HepG2 (cell line): ENCODE results near the gene CSNK1D. TPM values are rescaled to one million over a fixed set of nuclear protein-coding genes. Genes with fewer than 3 reads are reported as not detected.
A peak's percentile ranks its signal among the peaks of the same experiment; 100 is the strongest.

Experiments
- BCLAF1 ChIP-seq: fragments of 450-650 bp; IDR thresholded peaks from 2 replicates; pipeline ENCODE4 v1.6.1; 2017; ENCODE audit warnings: mild to moderate bottlenecking
- CAMTA2 ChIP-seq: sonication (generic); formaldehyde crosslinking; IDR thresholded peaks from 2 replicates; pipeline ENCODE4 v1.4.0; 2020; ENCODE audit warnings: mild to moderate bottlenecking, missing genetic modification reagents, borderline replicate concordance
- DPF2 ChIP-seq: sonication (generic); formaldehyde crosslinking; IDR thresholded peaks from 2 replicates; pipeline ENCODE4 v1.4.0; 2020; ENCODE audit warnings: mild to moderate bottlenecking, low read depth, missing genetic modification reagents, borderline replicate concordance
- FOXO4 ChIP-seq: sonication (generic); formaldehyde crosslinking; conservative IDR thresholded peaks from 2 replicates; pipeline ENCODE4 v1.8.1; 2023; ENCODE audit warnings: missing genetic modification reagents
- GMEB2 ChIP-seq: IDR thresholded peaks from 2 replicates; pipeline ENCODE4 v1.6.1; 2016; ENCODE audit warnings: missing biosample characterization, missing genetic modification reagents, low read depth
- HNRNPUL1 ChIP-seq: fragments of 200-400 bp; formaldehyde crosslinking; IDR thresholded peaks from 2 replicates; pipeline ENCODE4 v1.6.1; 2017; ENCODE audit warnings: low read depth, mild to moderate bottlenecking, low read length, moderate library complexity
- LBX2 ChIP-seq: sonication (generic); formaldehyde crosslinking; IDR thresholded peaks from 2 replicates; pipeline ENCODE4 v1.5.0; 2020; ENCODE audit warnings: missing genetic modification reagents, mild to moderate bottlenecking, borderline replicate concordance
- PAF1 ChIP-seq: IDR thresholded peaks from 2 replicates; pipeline ENCODE4 v1.6.1; 2016; ENCODE audit warnings: missing genetic modification reagents, missing compliant biosample characterization
- PHF8 ChIP-seq: sonication (generic); formaldehyde crosslinking; IDR thresholded peaks from 2 replicates; pipeline ENCODE4 v1.5.0; 2020; ENCODE audit warnings: missing genetic modification reagents
- REXO4 ChIP-seq: sonication (generic); formaldehyde crosslinking; IDR thresholded peaks from 2 replicates; pipeline ENCODE4 v1.8.0; 2022; ENCODE audit warnings: missing genetic modification reagents, mild to moderate bottlenecking, borderline replicate concordance
- SNAI1 ChIP-seq: sonication (generic); formaldehyde crosslinking; IDR thresholded peaks from 2 replicates; pipeline ENCODE4 v1.5.0; 2020; ENCODE audit warnings: mild to moderate bottlenecking, missing genetic modification reagents, borderline replicate concordance
- YY1 ChIP-seq: IDR thresholded peaks from 2 replicates; pipeline ENCODE4 v1.6.1; 2011; ENCODE audit warnings: low read length, low read depth, moderate library complexity, mild to moderate bottlenecking; ENCODE audit not compliant: insufficient read depth, insufficient replicate concordance
- ZC3H13 ChIP-seq: sonication (generic); formaldehyde crosslinking; IDR thresholded peaks from 2 replicates; pipeline ENCODE4 v1.8.1; 2023; ENCODE audit warnings: mild to moderate bottlenecking, missing genetic modification reagents, moderate library complexity
- polyA plus RNA-seq, 8 experiments: library from polyadenylated mRNA; depleted of rRNA in 3 of 8; stranded (reverse) in 7 of 8; unstranded in 1 of 8; fragments of >200 nt; fragmentation: Illumina TruSeq in 4 of 8; extraction: Trizol in 4 of 8; gene quantifications; 2 replicates each; pipeline versions ENCODE4 v1.2.1 to v1.2.3, GENCODE V29; 2011 to 2016; ENCODE audit warnings: low read depth in 4 of 8, missing spikeins in 1 of 8, mixed read lengths in 1 of 8; ENCODE audit not compliant: insufficient read depth in 1 of 8
- total RNA-seq, 5 experiments: library from RNA; depleted of rRNA; stranded (reverse); fragments of >200 nt; fragmentation: Illumina TruSeq; extraction: Trizol; gene quantifications; 2 replicates each; pipeline ENCODE4 v1.2.3, GENCODE V29; 2016; ENCODE audit warnings: low read depth in 1 of 5
- TF ChIP-seq, protein P1 (sequence below): sonication (generic); formaldehyde crosslinking; IDR thresholded peaks from 2 replicates; pipeline ENCODE4 v1.4.0; 2020; ENCODE audit warnings: missing genetic modification reagents
- TF ChIP-seq, protein P2 (sequence below): sonication (generic); formaldehyde crosslinking; IDR thresholded peaks from 2 replicates; pipeline ENCODE4 v1.5.1; 2020; ENCODE audit warnings: mild to moderate bottlenecking, missing genetic modification reagents, moderate library complexity

Gene CSNK1D
- total and polyA plus RNA-seq, 2 of the 13 experiments (the other 11 are each of a cell fraction or from before 2014, with no cell fraction given), result 31.5 to 128 TPM

- no peak for TF ChIP-seq GMEB2 (CRISPR knock-in tag)
- no peak for TF ChIP-seq DPF2 (CRISPR knock-in tag)
- no peak for TF ChIP-seq PHF8 (CRISPR knock-in tag)
- no peak for TF ChIP-seq YY1
- TF ChIP-seq, protein P1, sequence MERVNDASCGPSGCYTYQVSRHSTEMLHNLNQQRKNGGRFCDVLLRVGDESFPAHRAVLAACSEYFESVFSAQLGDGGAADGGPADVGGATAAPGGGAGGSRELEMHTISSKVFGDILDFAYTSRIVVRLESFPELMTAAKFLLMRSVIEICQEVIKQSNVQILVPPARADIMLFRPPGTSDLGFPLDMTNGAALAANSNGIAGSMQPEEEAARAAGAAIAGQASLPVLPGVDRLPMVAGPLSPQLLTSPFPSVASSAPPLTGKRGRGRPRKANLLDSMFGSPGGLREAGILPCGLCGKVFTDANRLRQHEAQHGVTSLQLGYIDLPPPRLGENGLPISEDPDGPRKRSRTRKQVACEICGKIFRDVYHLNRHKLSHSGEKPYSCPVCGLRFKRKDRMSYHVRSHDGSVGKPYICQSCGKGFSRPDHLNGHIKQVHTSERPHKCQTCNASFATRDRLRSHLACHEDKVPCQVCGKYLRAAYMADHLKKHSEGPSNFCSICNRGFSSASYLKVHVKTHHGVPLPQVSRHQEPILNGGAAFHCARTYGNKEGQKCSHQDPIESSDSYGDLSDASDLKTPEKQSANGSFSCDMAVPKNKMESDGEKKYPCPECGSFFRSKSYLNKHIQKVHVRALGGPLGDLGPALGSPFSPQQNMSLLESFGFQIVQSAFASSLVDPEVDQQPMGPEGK (CRISPR knock-in tag), result no peak; the same call in 1 of the 2 replicates
- TF ChIP-seq, protein P2, sequence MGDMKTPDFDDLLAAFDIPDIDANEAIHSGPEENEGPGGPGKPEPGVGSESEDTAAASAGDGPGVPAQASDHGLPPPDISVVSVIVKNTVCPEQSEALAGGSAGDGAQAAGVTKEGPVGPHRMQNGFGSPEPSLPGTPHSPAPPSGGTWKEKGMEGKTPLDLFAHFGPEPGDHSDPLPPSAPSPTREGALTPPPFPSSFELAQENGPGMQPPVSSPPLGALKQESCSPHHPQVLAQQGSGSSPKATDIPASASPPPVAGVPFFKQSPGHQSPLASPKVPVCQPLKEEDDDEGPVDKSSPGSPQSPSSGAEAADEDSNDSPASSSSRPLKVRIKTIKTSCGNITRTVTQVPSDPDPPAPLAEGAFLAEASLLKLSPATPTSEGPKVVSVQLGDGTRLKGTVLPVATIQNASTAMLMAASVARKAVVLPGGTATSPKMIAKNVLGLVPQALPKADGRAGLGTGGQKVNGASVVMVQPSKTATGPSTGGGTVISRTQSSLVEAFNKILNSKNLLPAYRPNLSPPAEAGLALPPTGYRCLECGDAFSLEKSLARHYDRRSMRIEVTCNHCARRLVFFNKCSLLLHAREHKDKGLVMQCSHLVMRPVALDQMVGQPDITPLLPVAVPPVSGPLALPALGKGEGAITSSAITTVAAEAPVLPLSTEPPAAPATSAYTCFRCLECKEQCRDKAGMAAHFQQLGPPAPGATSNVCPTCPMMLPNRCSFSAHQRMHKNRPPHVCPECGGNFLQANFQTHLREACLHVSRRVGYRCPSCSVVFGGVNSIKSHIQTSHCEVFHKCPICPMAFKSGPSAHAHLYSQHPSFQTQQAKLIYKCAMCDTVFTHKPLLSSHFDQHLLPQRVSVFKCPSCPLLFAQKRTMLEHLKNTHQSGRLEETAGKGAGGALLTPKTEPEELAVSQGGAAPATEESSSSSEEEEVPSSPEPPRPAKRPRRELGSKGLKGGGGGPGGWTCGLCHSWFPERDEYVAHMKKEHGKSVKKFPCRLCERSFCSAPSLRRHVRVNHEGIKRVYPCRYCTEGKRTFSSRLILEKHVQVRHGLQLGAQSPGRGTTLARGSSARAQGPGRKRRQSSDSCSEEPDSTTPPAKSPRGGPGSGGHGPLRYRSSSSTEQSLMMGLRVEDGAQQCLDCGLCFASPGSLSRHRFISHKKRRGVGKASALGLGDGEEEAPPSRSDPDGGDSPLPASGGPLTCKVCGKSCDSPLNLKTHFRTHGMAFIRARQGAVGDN (CRISPR knock-in tag), result no peak
- no peak for TF ChIP-seq SNAI1 (CRISPR knock-in tag)
- TF ChIP-seq ZC3H13, result no peak
- peak; percentile 50 for TF ChIP-seq LBX2 (CRISPR knock-in tag)
- TF ChIP-seq CAMTA2 (CRISPR knock-in tag), result no peak
- no peak for TF ChIP-seq BCLAF1
- 0 out of 2 replicates have a peak, but pooled peaks have one; percentile 8 for TF ChIP-seq PAF1 (CRISPR knock-in tag)
- TF ChIP-seq REXO4 (CRISPR knock-in tag), result peak; percentile 88
- TF ChIP-seq FOXO4, result no peak
- TF ChIP-seq HNRNPUL1, result no peak
Observed at GRCh38 chr17:82235775-82236141, 37.7 kb downstream of the CSNK1D start (continued).
